ENCODE measurements around the gene C3orf20. TPM values are rescaled to one million over a fixed set of nuclear protein-coding genes. Genes with fewer than 3 reads are reported as not detected.

C3orf20 gene
- total and polyA plus RNA-seq, 2 experiments from 2014 or later, result not detected

- TF ChIP-seq ZNF462 (CRISPR knock-in tag; IDR thresholded peaks at IDR 0.05) (no peak), ZNF114 (CRISPR knock-in tag; IDR thresholded peaks at IDR 0.05) (no peak), NANOG (IDR thresholded peaks at IDR 0.05; ENCODE audit: borderline replicate concordance) (no peak), JUNB (IDR thresholded peaks at IDR 0.05; ENCODE audit: unreplicated experiment) (no peak), POLR2AphosphoS5 (IDR thresholded peaks at IDR 0.05; ENCODE audit: low read depth) (no peak), CTCF (conservative IDR thresholded peaks at IDR 0.05; ENCODE audit: low read depth in 2 of 2) (no peak)
Measured at GRCh38 chr3:14768182-14768790, 93.3 kb downstream of the C3orf20 start (continued).

GRCh38 chr3:14768881-14769280, 93.9 kb downstream of the C3orf20 start:
- Histone ChIP-seq H3K36me3 (ENCODE audit: insufficient read depth) (no peaks in the 10 kb centered on the region), H3K4me1 (ENCODE audit: insufficient read depth) (peaks cover 6% of the 10 kb centered on the region), H3K79me2 (replicated peaks; ENCODE audit: insufficient read depth) (no peaks in the 10 kb centered on the region), H3K27ac (ENCODE audit: low read depth) (no peak overlapping the region), H3K4me3 (no peak overlapping the region), H4K20me1 (replicated peaks; ENCODE audit: insufficient read depth) (no peaks in the 10 kb centered on the region), H2AFZ (no peak overlapping the region), H3K4me2 (no peak overlapping the region), H3K9me2 (ENCODE audit: insufficient read depth) (no peaks in the 10 kb centered on the region), H3F3A (replicated peaks; ENCODE audit: low read depth) (no peaks in the 10 kb centered on the region), H3K27me3 (ENCODE audit: insufficient read depth) (no peaks in the 10 kb centered on the region)
- Mint-ChIP-seq H3K4me3 (no peak overlapping the region), H3K27ac (no peak overlapping the region; the same call in 1 of the 2 replicates), H3K27me3 (ENCODE audit: insufficient read depth, low read depth, poor library complexity) (peaks cover 20% of the 10 kb centered on the region), H3K4me1 (peaks cover 7% of the 10 kb centered on the region; the same call in 2 of the 3 replicates), H3K36me3 (ENCODE audit: low read depth) (no peaks in the 10 kb centered on the region), H3K9me3 (no peaks in the 10 kb centered on the region)
- DNase-seq (ENCODE audit: low spot score), result no peak
- ATAC-seq, result no peak
- no peak for TF ChIP-seq CTCF (conservative IDR thresholded peaks at IDR 0.05; ENCODE audit: low read depth in 2 of 2)
- TF ChIP-seq STAT1 (IDR thresholded peaks at IDR 0.05; ENCODE audit: unreplicated experiment), result no peak
- no peak for TF ChIP-seq ETS1 (IDR thresholded peaks at IDR 0.05)
- no peak for TF ChIP-seq REST (IDR thresholded peaks at IDR 0.05; ENCODE audit: unreplicated experiment)
- TF ChIP-seq EZH2 (IDR thresholded peaks at IDR 0.05; ENCODE audit: low read depth, unreplicated experiment), result no peak
